IPS DF 6.9 (cell line): ENCODE measurements around the gene CD72.

Experiments used
- DNase-seq: peaks from one replicate; pipeline ENCODE4 v3.0.0-alpha.2; 2013; ENCODE audit warnings: low read depth, low spot score
- H3K27ac ChIP-seq: one replicate; pipeline ENCODE4 v1.5.1; 2013; ENCODE audit warnings: low read length, control low read depth
- H3K27me3 ChIP-seq: 2 replicates; pipeline ENCODE4 v1.6.1; 2013; ENCODE audit warnings: mild to moderate bottlenecking, low read length; ENCODE audit not compliant: control insufficient read depth, insufficient read depth
- H3K36me3 ChIP-seq: 2 replicates; pipeline ENCODE4 v1.6.1; 2013; ENCODE audit warnings: low read length; ENCODE audit not compliant: control insufficient read depth, insufficient read depth
- H3K4me1 ChIP-seq: 2 replicates; pipeline ENCODE4 v1.6.1; 2013; ENCODE audit warnings: low read length; ENCODE audit not compliant: control insufficient read depth, insufficient read depth
- H3K4me3 ChIP-seq: 2 replicates; pipeline ENCODE4 v1.5.1; 2013; ENCODE audit warnings: mild to moderate bottlenecking, low read length
- H3K9me3 ChIP-seq: 2 replicates; pipeline ENCODE4 v1.6.1; 2013; ENCODE audit warnings: low read length, inconsistent platforms; ENCODE audit not compliant: control insufficient read depth, insufficient read depth
- WGBS: extraction: QIAGEN DNeasy Blood & Tissue Kit; methylation state at CpG from one replicate; pipeline ENCODE4 v1.1.7; 2013; ENCODE audit warnings: mixed read lengths, missing lambda C conversion rate; ENCODE audit not compliant: insufficient read length, insufficient coverage; 5-methylcytosine and 5-hydroxymethylcytosine counted together

Gene CD72

GRCh38 chr9:35566417-35566816, 51.8 kb downstream of the CD72 start:
- Histone ChIP-seq H3K9me3 (no peaks in the 10 kb centered on the region), H3K27ac (no peak overlapping the region), H3K4me1 (0 out of 2 replicates have a peak, but pooled peaks cover 3% of the 10 kb centered on the region), H3K4me3 (no peak overlapping the region), H3K27me3 (no peaks in the 10 kb centered on the region), H3K36me3 (no peaks in the 10 kb centered on the region)
- DNase-seq, result no peak
- no CpG with 5 or more reads among the region's 2 CpGs for WGBS

GRCh38 chr9:35564658-35565061, 53.6 kb downstream of the CD72 start:
- H3K27ac ChIP-seq, result no peak overlapping the region
- H3K27me3 ChIP-seq, result no peaks in the 10 kb centered on the region
- no CpG with 5 or more reads among the region's 7 CpGs for WGBS

GRCh38 chr9:35563791-35564197, 54.4 kb downstream of the CD72 start:
- no peaks in the 10 kb centered on the region for H3K9me3 ChIP-seq
- no peak for DNase-seq
- H3K4me3 ChIP-seq, result no peak overlapping the region
- H3K4me1 ChIP-seq, result 0 out of 2 replicates have a peak, but pooled peaks cover 3% of the 10 kb centered on the region
- H3K36me3 ChIP-seq, result no peaks in the 10 kb centered on the region; the same call in 1 of the 2 replicates
- H3K27me3 ChIP-seq, result no peaks in the 10 kb centered on the region
- H3K27ac ChIP-seq, result no peak overlapping the region
- no CpG with 5 or more reads among the region's 14 CpGs for WGBS

More at GRCh38 chr9:35564658-35565061, 53.6 kb downstream of the CD72 start:
- no peak overlapping the region for H3K4me3 ChIP-seq
- H3K36me3 ChIP-seq, result no peaks in the 10 kb centered on the region; the same call in 1 of the 2 replicates
- 0 out of 2 replicates have a peak, but pooled peaks cover 3% of the 10 kb centered on the region for H3K4me1 ChIP-seq
- no peaks in the 10 kb centered on the region for H3K9me3 ChIP-seq
- no peak for DNase-seq

GRCh38 chr9:35562895-35563780, 55.1 kb downstream of the CD72 start:
- Histone ChIP-seq H3K36me3 (no peaks in the 10 kb centered on the region; the same call in 1 of the 2 replicates), H3K27ac (no peak overlapping the region)
- no CpG with 5 or more reads among the region's 20 CpGs for WGBS

GRCh38 chr9:35561468-35562261, 56.5 kb downstream of the CD72 start:
- Histone ChIP-seq H3K9me3 (no peaks in the 10 kb centered on the region), H3K27me3 (no peaks in the 10 kb centered on the region), H3K4me3 (no peak overlapping the region), H3K4me1 (0 out of 2 replicates have a peak, but pooled peaks cover 3% of the 10 kb centered on the region), H3K36me3 (no peaks in the 10 kb centered on the region; the same call in 1 of the 2 replicates), H3K27ac (no peak overlapping the region)
- no peak for DNase-seq
- WGBS, result no CpG with 5 or more reads among the region's 6 CpGs

More at GRCh38 chr9:35562895-35563780, 55.1 kb downstream of the CD72 start:
- Histone ChIP-seq H3K4me3 (no peak overlapping the region), H3K4me1 (0 out of 2 replicates have a peak, but pooled peaks cover 3% of the 10 kb centered on the region), H3K27me3 (no peaks in the 10 kb centered on the region), H3K9me3 (no peaks in the 10 kb centered on the region)
- no peak for DNase-seq

- no peaks in the 10 kb centered on the region; the same call in 1 of the 2 replicates for H3K36me3 ChIP-seq
- WGBS, result no CpG with 5 or more reads among the region's 24 CpGs
- no peaks in the 10 kb centered on the region for H3K9me3 ChIP-seq
- H3K27me3 ChIP-seq, result no peaks in the 10 kb centered on the region
- no peak overlapping the region for H3K27ac ChIP-seq
- DNase-seq, result no peak
- H3K4me1 ChIP-seq, result 0 out of 2 replicates have a peak, but pooled peaks cover 3% of the 10 kb centered on the region
- no peak overlapping the region for H3K4me3 ChIP-seq
These were observed 57.4 kb downstream of the CD72 start for GRCh38 chr9:35560625-35561337.
